ENCODE measurements around the gene FAM149A. TPM values are rescaled to one million over a fixed set of nuclear protein-coding genes. Genes with fewer than 3 reads are reported as not detected.

Gene FAM149A
- total RNA-seq, 1 donor = 10.8 TPM

DNA sequence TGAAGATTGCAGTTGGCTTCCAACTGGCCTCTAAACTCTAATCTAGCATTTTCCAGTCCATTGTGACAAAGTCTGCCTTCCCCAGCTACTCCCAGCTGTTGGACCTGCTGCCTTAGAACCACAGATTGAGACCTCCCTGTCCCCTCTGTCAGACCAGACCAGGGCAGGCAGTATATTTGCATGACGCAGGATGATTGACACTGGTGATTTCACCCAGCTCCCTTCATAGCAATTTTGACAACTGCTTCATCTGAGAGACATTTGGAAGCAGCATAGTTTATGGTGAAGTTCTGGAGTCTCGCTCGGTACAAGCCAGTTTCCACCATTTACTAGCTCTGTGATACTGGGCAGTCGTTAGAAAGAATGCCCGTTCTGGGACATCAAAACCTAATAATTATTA, 89.3 kb downstream of the FAM149A start:
- no peak for DNase-seq (ENCODE audit: low read depth)
- TF ChIP-seq, protein P1, sequence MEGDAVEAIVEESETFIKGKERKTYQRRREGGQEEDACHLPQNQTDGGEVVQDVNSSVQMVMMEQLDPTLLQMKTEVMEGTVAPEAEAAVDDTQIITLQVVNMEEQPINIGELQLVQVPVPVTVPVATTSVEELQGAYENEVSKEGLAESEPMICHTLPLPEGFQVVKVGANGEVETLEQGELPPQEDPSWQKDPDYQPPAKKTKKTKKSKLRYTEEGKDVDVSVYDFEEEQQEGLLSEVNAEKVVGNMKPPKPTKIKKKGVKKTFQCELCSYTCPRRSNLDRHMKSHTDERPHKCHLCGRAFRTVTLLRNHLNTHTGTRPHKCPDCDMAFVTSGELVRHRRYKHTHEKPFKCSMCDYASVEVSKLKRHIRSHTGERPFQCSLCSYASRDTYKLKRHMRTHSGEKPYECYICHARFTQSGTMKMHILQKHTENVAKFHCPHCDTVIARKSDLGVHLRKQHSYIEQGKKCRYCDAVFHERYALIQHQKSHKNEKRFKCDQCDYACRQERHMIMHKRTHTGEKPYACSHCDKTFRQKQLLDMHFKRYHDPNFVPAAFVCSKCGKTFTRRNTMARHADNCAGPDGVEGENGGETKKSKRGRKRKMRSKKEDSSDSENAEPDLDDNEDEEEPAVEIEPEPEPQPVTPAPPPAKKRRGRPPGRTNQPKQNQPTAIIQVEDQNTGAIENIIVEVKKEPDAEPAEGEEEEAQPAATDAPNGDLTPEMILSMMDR (IDR thresholded peaks at IDR 0.05; ENCODE audit: insufficient read depth, low read length) = no peak
- no peak overlapping the region for H3K4me3 ChIP-seq (ENCODE audit: low read depth, low read length)

DNA sequence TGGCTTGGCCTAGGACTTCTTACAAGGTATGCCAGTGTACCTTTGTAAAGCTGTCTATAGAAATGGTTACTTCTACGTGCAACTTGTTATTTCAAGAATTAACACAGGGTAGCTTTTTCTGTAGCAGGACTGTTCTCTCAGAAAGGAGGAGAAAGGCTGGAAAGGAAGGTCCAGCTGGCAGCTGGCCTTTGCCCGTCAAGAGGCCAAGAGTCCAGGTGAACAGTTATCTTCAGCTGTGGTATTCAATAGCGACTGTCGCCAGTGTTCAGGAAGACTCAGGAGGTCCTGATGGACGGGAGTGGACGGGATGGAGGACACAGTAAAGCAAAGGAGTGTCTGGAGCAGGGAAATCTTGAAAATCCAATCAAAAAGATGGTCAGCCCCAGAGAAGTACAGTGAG, 91.6 kb downstream of the FAM149A start:
- no peak for DNase-seq (ENCODE audit: low read depth)
- TF ChIP-seq, protein P1 (IDR thresholded peaks at IDR 0.05; ENCODE audit: insufficient read depth, low read length) = no peak
- no peak overlapping the region for H3K4me3 ChIP-seq (ENCODE audit: low read depth, low read length)

DNA sequence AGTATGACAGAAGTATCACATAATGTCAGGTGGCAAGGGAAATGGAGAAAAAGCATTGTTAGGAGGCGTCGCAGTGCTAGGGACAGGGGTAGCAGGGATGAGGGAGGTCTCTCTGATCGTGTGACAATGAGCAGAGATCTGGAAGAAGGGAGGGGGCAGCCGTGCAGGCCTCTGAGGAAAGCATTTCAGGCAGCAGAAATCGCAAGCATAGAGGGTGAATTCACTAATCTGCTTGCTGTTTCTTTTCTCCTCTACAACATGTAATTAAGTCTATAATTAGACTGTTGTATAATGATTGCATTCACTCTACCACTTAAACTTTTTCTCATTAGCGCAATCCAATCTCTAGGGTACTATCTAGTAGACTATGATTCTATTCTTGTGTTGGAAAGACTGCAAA, 96.0 kb downstream of the FAM149A start:
- no peak overlapping the region for H3K4me3 ChIP-seq (ENCODE audit: low read depth, low read length)
- TF ChIP-seq, protein P1 (IDR thresholded peaks at IDR 0.05; ENCODE audit: insufficient read depth, low read length) = no peak
- no peak for DNase-seq (ENCODE audit: low read depth)

DNA sequence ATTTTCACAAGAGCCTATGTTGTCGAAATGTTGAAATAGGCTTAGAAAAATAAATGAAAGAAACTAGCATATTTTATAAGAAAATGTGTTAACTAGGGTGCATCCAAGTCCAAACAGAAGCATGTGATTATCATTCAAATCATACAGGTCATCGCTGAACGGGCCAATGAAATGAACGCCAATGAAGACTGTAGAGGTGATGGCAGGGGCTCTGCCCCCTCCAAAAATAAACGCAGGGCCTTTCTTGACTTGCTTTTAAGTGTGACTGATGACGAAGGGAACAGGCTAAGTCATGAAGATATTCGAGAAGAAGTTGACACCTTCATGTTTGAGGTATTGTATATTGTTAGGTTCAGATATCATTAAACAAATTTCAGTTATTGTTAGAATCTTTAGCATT, 96.5 kb downstream of the FAM149A start:
- no peak for DNase-seq (ENCODE audit: low read depth)
- no peak overlapping the region for H3K4me3 ChIP-seq (ENCODE audit: low read depth, low read length)
- TF ChIP-seq, protein P1 (IDR thresholded peaks at IDR 0.05; ENCODE audit: insufficient read depth, low read length) = no peak

DNA sequence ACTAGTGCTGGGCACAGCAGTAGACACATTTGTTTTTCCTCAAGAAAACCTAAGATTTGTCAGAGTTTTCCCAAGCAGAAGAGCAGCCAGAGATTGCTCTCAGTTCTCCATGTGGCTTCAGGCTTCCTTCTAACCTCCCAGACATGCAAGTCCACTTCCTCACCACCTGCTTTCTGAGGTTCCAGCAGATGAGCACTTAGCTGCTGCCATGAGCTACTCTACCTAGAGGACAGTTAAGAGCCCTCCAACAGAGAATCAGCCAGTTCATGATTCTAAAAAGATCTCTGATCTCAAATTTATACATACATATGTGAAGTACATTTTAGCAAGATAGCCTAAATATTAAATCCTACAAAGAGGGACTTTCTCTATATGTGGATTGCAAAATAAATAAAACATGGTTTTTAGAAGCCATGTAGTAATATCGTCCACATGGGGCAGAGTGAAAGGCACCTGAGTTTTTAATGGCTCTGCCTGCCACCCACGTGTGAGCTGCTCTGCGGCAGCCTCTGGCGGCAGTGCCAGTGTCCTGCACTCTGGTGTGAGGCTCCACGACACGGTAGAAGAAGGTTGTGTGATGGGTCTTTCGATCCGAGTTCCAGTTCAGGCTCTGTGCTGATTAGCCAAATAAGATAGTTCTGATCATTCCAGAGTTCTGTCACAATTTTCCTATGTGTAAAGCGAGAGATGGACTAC, 97.2 kb downstream of the FAM149A start:
- peak; percentile 31 for DNase-seq (ENCODE audit: low read depth)
- TF ChIP-seq, protein P1 (IDR thresholded peaks at IDR 0.05; ENCODE audit: insufficient read depth, low read length) = peak; percentile 71
- no peak overlapping the region for H3K4me3 ChIP-seq (ENCODE audit: low read depth, low read length)

DNA sequence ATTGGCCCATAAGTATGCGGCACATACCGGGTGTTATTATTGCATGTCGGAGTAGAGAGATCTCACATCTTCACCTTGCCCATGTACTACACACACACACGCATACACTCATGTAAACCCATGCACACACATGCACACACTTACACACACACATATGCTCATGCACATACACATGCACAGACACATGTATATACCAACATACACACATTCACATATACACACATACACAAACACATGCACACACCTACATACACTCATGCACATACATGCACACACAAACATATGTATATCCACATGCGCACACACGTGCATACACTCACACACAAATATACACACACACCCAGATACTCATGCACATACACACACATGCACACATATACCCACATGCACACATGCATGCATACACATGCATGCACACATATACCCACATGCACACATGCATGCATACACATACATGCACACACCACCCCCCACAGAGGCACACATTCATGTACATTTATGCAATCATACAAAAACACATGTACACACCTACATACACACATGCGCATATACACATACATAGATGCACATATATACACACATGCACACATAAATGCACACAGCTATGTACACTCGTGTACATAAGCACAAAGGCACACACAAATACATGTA, 98.1 kb downstream of the FAM149A start:
- no peak overlapping the region for H3K4me3 ChIP-seq (ENCODE audit: low read depth, low read length)
- TF ChIP-seq, protein P1 (IDR thresholded peaks at IDR 0.05; ENCODE audit: insufficient read depth, low read length) = no peak
- DNase-seq (ENCODE audit: low read depth) = no peak

Measured in fibroblast of the aortic adventitia (primary cell).